SU-DHL-6 (cell line): ENCODE measurements around the gene ATP9A.

Experiments
- H2AFZ ChIP-seq: fragments of 200-600 bp; sonication (generic); 2 replicates; pipeline ENCODE4 v1.6.1; 2014; ENCODE audit warnings: low read depth, mild to moderate bottlenecking, moderate library complexity, mixed read lengths, antibody characterized with exemption, low read length; ENCODE audit not compliant: severe bottlenecking
- H3F3A ChIP-seq: fragments of 200-600 bp; shearing (Covaris generic); 2 replicates; pipeline ENCODE4 v1.6.0; 2016; ENCODE audit warnings: antibody characterized with exemption, mild to moderate bottlenecking; ENCODE audit not compliant: insufficient read depth
- H3K27ac ChIP-seq: fragments of 200-600 bp; sonication (generic); 2 replicates; pipeline ENCODE4 v1.5.1; 2016; ENCODE audit warnings: low read depth, mild to moderate bottlenecking, low read length, moderate library complexity, mixed read lengths
- H3K27me3 ChIP-seq: fragments of 200-600 bp; sonication (generic), shearing (Covaris generic); 2 replicates; pipeline ENCODE4 v1.6.0; 2014; ENCODE audit warnings: mild to moderate bottlenecking, low read length
- H3K36me3 ChIP-seq: fragments of 200-600 bp; sonication (generic); 2 replicates; pipeline ENCODE4 v1.6.1; 2014; ENCODE audit warnings: mild to moderate bottlenecking, low read length, mixed read lengths
- H3K4me2 ChIP-seq: fragments of 300-600, 200-600 bp; shearing (Covaris generic), sonication (generic); 2 replicates; pipeline ENCODE4 v1.6.0; 2014; ENCODE audit warnings: low read length, low read depth, mild to moderate bottlenecking; ENCODE audit not compliant: poor library complexity, severe bottlenecking
- H3K4me3 ChIP-seq: fragments of 200-600 bp; sonication (generic); 2 replicates; pipeline ENCODE4 v1.5.1; 2014; ENCODE audit warnings: antibody characterized with exemption, low read length, mild to moderate bottlenecking, mixed read lengths; ENCODE audit not compliant: insufficient read depth, poor library complexity, severe bottlenecking
- H3K79me2 ChIP-seq: fragments of 200-600 bp; sonication (generic); 2 replicates; pipeline ENCODE4 v1.6.1; 2014; ENCODE audit warnings: mild to moderate bottlenecking, low read length, moderate library complexity; ENCODE audit not compliant: insufficient read depth
- H3K9ac ChIP-seq: fragments of 200-600 bp; sonication (generic); 2 replicates; pipeline ENCODE4 v1.7.0; 2014; ENCODE audit warnings: mild to moderate bottlenecking, low read length
- H3K9me2 ChIP-seq: fragments of 200-600 bp; sonication (generic); replicated peaks from 2 replicates; pipeline ENCODE4 v1.6.1; 2014; ENCODE audit warnings: low read length; ENCODE audit not compliant: insufficient read depth
- H3K9me3 ChIP-seq: fragments of 200-600 bp; sonication (generic); 2 replicates; pipeline ENCODE4 v1.6.1; 2014; ENCODE audit warnings: low read length, mixed read lengths; ENCODE audit not compliant: insufficient read depth
- H4K20me1 ChIP-seq: fragments of 200-600 bp; sonication (generic); 2 replicates; pipeline ENCODE4 v1.6.1; 2014; ENCODE audit warnings: low read depth, mild to moderate bottlenecking, antibody characterized with exemption, low read length, moderate library complexity, mixed read lengths
- CTCF ChIP-seq: fragments of 200-600 bp; sonication (generic); IDR thresholded peaks from one replicate; pipeline ENCODE4 v1.5.1; 2017; ENCODE audit warnings: antibody characterized with exemption, mild to moderate bottlenecking, low read length, moderate library complexity; ENCODE audit not compliant: insufficient read depth, poor library complexity, severe bottlenecking
- EZH2phosphoT487 ChIP-seq: fragments of 200-600 bp; sonication (generic), shearing (Covaris generic); conservative IDR thresholded peaks from 2 replicates; pipeline ENCODE4 v1.6.1; 2018; ENCODE audit warnings: mild to moderate bottlenecking, antibody characterized with exemption, low read length, moderate library complexity, mixed read lengths

Gene ATP9A

DNA sequence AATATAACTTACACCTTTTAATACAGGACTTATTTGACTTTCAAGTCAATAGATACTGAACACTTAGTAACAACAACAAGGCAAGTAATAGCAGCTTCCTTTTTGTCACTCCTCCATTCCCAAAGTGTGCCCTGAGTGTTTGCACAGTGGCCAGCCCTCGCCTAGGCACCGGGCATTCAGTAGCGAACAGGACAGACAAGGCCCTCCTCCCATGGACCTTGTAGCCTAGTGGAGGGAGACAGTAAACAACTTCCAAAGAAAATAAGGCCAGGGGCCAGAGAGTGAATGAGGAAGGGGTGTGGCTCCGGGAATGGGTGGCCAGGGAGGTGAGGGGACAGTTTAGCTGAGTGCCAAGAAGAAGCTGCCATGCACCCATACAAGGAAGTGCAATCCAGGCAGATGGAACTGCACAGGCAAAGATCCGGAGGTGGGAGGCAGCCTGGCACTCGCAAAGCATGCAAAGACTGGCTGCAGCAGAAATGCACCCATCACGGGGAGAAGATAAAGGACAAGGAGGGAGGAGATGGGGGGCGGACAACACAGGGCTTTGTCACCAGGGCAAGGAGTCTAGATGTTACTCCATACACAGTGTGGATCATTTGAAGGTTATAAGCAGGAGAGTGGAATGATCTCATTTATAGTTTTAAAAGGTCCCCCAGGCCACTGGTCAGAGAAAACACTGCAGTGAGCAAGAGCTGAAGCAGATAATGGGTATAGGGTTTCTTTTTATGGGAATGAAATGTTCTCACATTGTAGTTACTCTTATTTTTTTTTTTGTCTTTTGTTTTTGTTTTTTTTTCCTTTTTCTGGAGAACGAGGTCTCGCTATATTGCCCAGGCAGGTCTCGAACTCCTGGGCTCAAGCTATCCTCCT is 32.2 kb downstream of the ATP9A start:
- Histone ChIP-seq H3K9ac (no peak overlapping the region), H3F3A (no peaks in the 10 kb centered on the region), H3K4me2 (no peak overlapping the region), H3K79me2 (no peaks in the 10 kb centered on the region), H3K9me2 (no peaks in the 10 kb centered on the region), H3K36me3 (no peaks in the 10 kb centered on the region), H3K27me3 (no peaks in the 10 kb centered on the region), H4K20me1 (no peaks in the 10 kb centered on the region), H3K9me3 (no peaks in the 10 kb centered on the region), H3K27ac (no peak overlapping the region), H3K4me3 (no peak overlapping the region), H2AFZ (no peak overlapping the region)
- TF ChIP-seq CTCF, result no peak
- no peak for TF ChIP-seq EZH2phosphoT487

DNA sequence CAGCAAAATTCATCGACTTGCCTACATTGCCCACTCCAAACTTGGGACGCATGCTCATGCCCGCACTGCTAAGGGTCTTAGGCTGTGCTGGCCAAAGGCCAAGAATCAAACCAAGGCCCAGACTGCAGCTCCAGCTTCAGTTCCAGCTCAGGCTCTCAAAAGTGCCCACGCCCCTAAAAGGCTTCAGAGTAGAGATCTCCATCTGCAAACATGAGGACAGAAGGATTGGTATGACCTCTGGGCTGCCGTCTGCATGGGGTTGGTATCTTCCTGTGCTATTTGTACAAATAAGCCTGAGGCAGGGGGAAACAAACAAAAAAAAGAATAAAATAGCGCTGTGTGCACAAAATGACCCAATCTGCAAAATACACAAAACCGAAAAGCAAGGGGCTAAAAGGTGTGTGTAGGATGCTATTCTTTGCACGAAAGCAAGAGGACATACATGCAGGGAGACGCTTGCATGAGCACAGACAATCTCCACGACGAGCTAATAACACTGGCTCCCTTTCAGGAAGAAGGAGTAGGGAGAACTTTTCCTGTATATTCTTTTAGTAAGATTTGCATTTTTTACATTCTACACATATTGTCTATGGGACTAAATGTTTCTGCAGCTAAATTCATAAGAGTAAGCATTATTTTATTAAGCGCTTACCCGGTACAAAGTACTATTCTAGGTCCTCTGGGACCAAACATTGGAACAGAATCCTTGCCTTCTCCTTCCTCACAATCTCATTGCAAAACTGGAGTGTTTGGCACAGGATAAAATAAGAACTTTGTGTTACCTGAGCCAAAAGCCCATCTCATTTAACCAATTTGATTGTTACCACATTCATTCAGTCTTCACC is 33.1 kb downstream of the ATP9A start:
- no peaks in the 10 kb centered on the region for H3K36me3 ChIP-seq
- no peak overlapping the region for H3K27ac ChIP-seq
- no peaks in the 10 kb centered on the region for H3F3A ChIP-seq
- H4K20me1 ChIP-seq, result no peaks in the 10 kb centered on the region
- no peak overlapping the region for H2AFZ ChIP-seq
- TF ChIP-seq CTCF (no peak), EZH2phosphoT487 (no peak)
- H3K4me3 ChIP-seq, result no peak overlapping the region
- H3K9me3 ChIP-seq, result no peaks in the 10 kb centered on the region
- no peak overlapping the region for H3K9ac ChIP-seq
- no peaks in the 10 kb centered on the region for H3K27me3 ChIP-seq
- no peaks in the 10 kb centered on the region for H3K79me2 ChIP-seq
- H3K4me2 ChIP-seq, result no peak overlapping the region
- no peaks in the 10 kb centered on the region for H3K9me2 ChIP-seq

- Histone ChIP-seq H3K27ac (no peak overlapping the region), H2AFZ (no peak overlapping the region), H3K36me3 (no peaks in the 10 kb centered on the region), H3K79me2 (no peaks in the 10 kb centered on the region), H3K27me3 (no peaks in the 10 kb centered on the region), H3K4me2 (no peak overlapping the region), H3K9me3 (no peaks in the 10 kb centered on the region), H4K20me1 (no peaks in the 10 kb centered on the region), H3K9ac (no peak overlapping the region), H3F3A (no peaks in the 10 kb centered on the region), H3K9me2 (no peaks in the 10 kb centered on the region), H3K4me3 (no peak overlapping the region)
- TF ChIP-seq EZH2phosphoT487 (no peak), CTCF (no peak)
These were observed 35.1 kb downstream of the ATP9A start for GRCh38 chr20:51733070-51733469.
